GM12875 (cell line): ENCODE data around the gene KBTBD3.
"Not testable (repeated sequence)": the region's sequence is repeated elsewhere in the genome, so short reads cannot be mapped to it uniquely, and the experiment has no call there.

Source experiments
- H3K4me3 ChIP-seq: one replicate; pipeline ENCODE4 v1.5.1; 2011; ENCODE audit warnings: low read depth, low read length, control low read depth
- CTCF ChIP-seq: IDR thresholded peaks from 2 replicates; pipeline ENCODE4 v1.5.1; 2011; ENCODE audit warnings: low read depth, mild to moderate bottlenecking, control low read depth, inconsistent platforms, low read length, moderate library complexity, borderline replicate concordance; ENCODE audit not compliant: insufficient read depth

KBTBD3 gene

GRCh38 chr11:106012744-106013143, 64.4 kb downstream of the KBTBD3 start:
- no peak for TF ChIP-seq CTCF
- H3K4me3 ChIP-seq: no peak overlapping the region

GRCh38 chr11:106011481-106011880, 65.7 kb downstream of the KBTBD3 start:
- H3K4me3 ChIP-seq: no peak overlapping the region
- TF ChIP-seq CTCF: no peak

GRCh38 chr11:106003094-106003493, 74.1 kb downstream of the KBTBD3 start:
- not testable (repeated sequence) for H3K4me3 ChIP-seq

GRCh38 chr11:106001304-106002012, 75.7 kb downstream of the KBTBD3 start:
- H3K4me3 ChIP-seq: no peak overlapping the region
- no peak for TF ChIP-seq CTCF
